Measurements from ENCODE around the gene CPT1C. TPM values are rescaled to one million over a fixed set of nuclear protein-coding genes. Genes with fewer than 3 reads are reported as not detected.

Gene CPT1C
- total RNA-seq, 1 donor from 2014 or later, result 33.6 TPM

GRCh38 chr19:49642492-49643035, 48.4 kb upstream of the CPT1C start:
- Mint-ChIP-seq H3K9me3 (ENCODE audit: unreplicated experiment) (no peaks in the 10 kb centered on the region), H3K27me3 (ENCODE audit: low read depth, unreplicated experiment) (no peaks in the 10 kb centered on the region), H3K4me3 (ENCODE audit: unreplicated experiment) (peak overlapping the region; percentile 100), H3K27ac (ENCODE audit: unreplicated experiment) (peak overlapping the region; percentile 99), H3K36me3 (ENCODE audit: low read depth, unreplicated experiment) (peaks cover 6% of the 10 kb centered on the region), H3K4me1 (ENCODE audit: low read depth, unreplicated experiment) (peaks cover 27% of the 10 kb centered on the region)
- Histone ChIP-seq H3K9me3 (ENCODE audit: insufficient read depth, low read depth, low read length) (no peaks in the 10 kb centered on the region), H4K20me1 (ENCODE audit: insufficient read depth, low read length) (peaks cover 44% of the 10 kb centered on the region), H3K4me1 (ENCODE audit: insufficient read depth, low read length) (peaks cover 37% of the 10 kb centered on the region), H3K79me2 (ENCODE audit: insufficient read depth, low read length) (peaks cover 64% of the 10 kb centered on the region), H3K4me3 (ENCODE audit: insufficient read depth, low read depth, low read length) (peak overlapping the region; percentile 100), H3K36me3 (ENCODE audit: insufficient read depth, low read length) (peaks cover 3% of the 10 kb centered on the region), H3K27ac (ENCODE audit: low read depth, low read length) (peak overlapping the region; percentile 99), H3K9ac (ENCODE audit: low read length) (peak overlapping the region; percentile 100), H2AFZ (ENCODE audit: low read depth, low read length) (peak overlapping the region; percentile 73), H3K4me2 (ENCODE audit: low read length) (peak overlapping the region; percentile 96), H3K27me3 (ENCODE audit: insufficient read depth, low read length) (no peaks in the 10 kb centered on the region)
- TF ChIP-seq CTCF (IDR thresholded peaks at IDR 0.05; ENCODE audit: insufficient read depth, low read depth, low read length) (no peak), EZH2 (IDR thresholded peaks at IDR 0.05; ENCODE audit: insufficient read depth, low read length) (no peak)
- DNase-seq (ENCODE audit: low read depth), result no peak
- FAIRE-seq, result no peak

- Mint-ChIP-seq H3K36me3 (ENCODE audit: low read depth, unreplicated experiment) (peaks cover 6% of the 10 kb centered on the region), H3K4me1 (ENCODE audit: low read depth, unreplicated experiment) (peaks cover 25% of the 10 kb centered on the region), H3K4me3 (ENCODE audit: unreplicated experiment) (peak overlapping the region; percentile 100), H3K27ac (ENCODE audit: unreplicated experiment) (peak overlapping the region; percentile 99), H3K9me3 (ENCODE audit: unreplicated experiment) (no peaks in the 10 kb centered on the region), H3K27me3 (ENCODE audit: low read depth, unreplicated experiment) (no peaks in the 10 kb centered on the region)
- H3K36me3 ChIP-seq (ENCODE audit: insufficient read depth, low read length), result peaks cover 3% of the 10 kb centered on the region
- TF ChIP-seq CTCF (IDR thresholded peaks at IDR 0.05; ENCODE audit: insufficient read depth, low read depth, low read length), result no peak
- H3K79me2 ChIP-seq (ENCODE audit: insufficient read depth, low read length), result peaks cover 68% of the 10 kb centered on the region
- H3K9me3 ChIP-seq (ENCODE audit: insufficient read depth, low read depth, low read length), result no peaks in the 10 kb centered on the region
- H3K9ac ChIP-seq (ENCODE audit: low read length), result peak overlapping the region; percentile 100
- no peak for FAIRE-seq
- no peak overlapping the region for H3K27ac ChIP-seq (ENCODE audit: low read depth, low read length)
- peak overlapping the region; percentile 96 for H3K4me2 ChIP-seq (ENCODE audit: low read length)
- H2AFZ ChIP-seq (ENCODE audit: low read depth, low read length), result no peak overlapping the region
- no peaks in the 10 kb centered on the region for H3K27me3 ChIP-seq (ENCODE audit: insufficient read depth, low read length)
- DNase-seq (ENCODE audit: low read depth), result no peak
- peaks cover 29% of the 10 kb centered on the region for H3K4me1 ChIP-seq (ENCODE audit: insufficient read depth, low read length)
- H4K20me1 ChIP-seq (ENCODE audit: insufficient read depth, low read length), result peaks cover 50% of the 10 kb centered on the region
- H3K4me3 ChIP-seq (ENCODE audit: insufficient read depth, low read depth, low read length), result peak overlapping the region; percentile 100
Observed at GRCh38 chr19:49643466-49643865, 47.5 kb upstream of the CPT1C start.

GRCh38 chr19:49645592-49645991, 45.3 kb upstream of the CPT1C start:
- H3K9me3 Mint-ChIP-seq (ENCODE audit: unreplicated experiment), result no peaks in the 10 kb centered on the region
- Histone ChIP-seq H3K4me3 (ENCODE audit: insufficient read depth, low read depth, low read length) (no peak overlapping the region), H2AFZ (ENCODE audit: low read depth, low read length) (no peak overlapping the region), H3K79me2 (ENCODE audit: insufficient read depth, low read length) (peaks cover 77% of the 10 kb centered on the region), H4K20me1 (ENCODE audit: insufficient read depth, low read length) (peaks cover 69% of the 10 kb centered on the region), H3K9ac (ENCODE audit: low read length) (no peak overlapping the region), H3K36me3 (ENCODE audit: insufficient read depth, low read length) (peaks cover 3% of the 10 kb centered on the region), H3K9me3 (ENCODE audit: insufficient read depth, low read depth, low read length) (no peaks in the 10 kb centered on the region), H3K4me2 (ENCODE audit: low read length) (no peak overlapping the region), H3K4me1 (ENCODE audit: insufficient read depth, low read length) (peaks cover 22% of the 10 kb centered on the region), H3K27me3 (ENCODE audit: insufficient read depth, low read length) (no peaks in the 10 kb centered on the region), H3K27ac (ENCODE audit: low read depth, low read length) (no peak overlapping the region)
- TF ChIP-seq EZH2 (IDR thresholded peaks at IDR 0.05; ENCODE audit: insufficient read depth, low read length), result no peak
- no peak for TF ChIP-seq CTCF (IDR thresholded peaks at IDR 0.05; ENCODE audit: insufficient read depth, low read depth, low read length)
- H3K4me1 Mint-ChIP-seq (ENCODE audit: low read depth, unreplicated experiment), result peaks cover 20% of the 10 kb centered on the region
- FAIRE-seq (no peak), DNase-seq (ENCODE audit: low read depth) (no peak)
- no peak overlapping the region for H3K4me3 Mint-ChIP-seq (ENCODE audit: unreplicated experiment)
- H3K27me3 Mint-ChIP-seq (ENCODE audit: low read depth, unreplicated experiment), result no peaks in the 10 kb centered on the region
- H3K36me3 Mint-ChIP-seq (ENCODE audit: low read depth, unreplicated experiment), result peaks cover 6% of the 10 kb centered on the region
- peak overlapping the region; percentile 53 for H3K27ac Mint-ChIP-seq (ENCODE audit: unreplicated experiment)

Data from astrocyte (in vitro differentiated cells and primary cell).